Heart left ventricle (tissue), 16 donors: Measurements from ENCODE around the gene RNF212. TPM values are rescaled to one million over a fixed set of nuclear protein-coding genes. Genes with fewer than 3 reads are reported as not detected.

ENCODE experiments used
- ATAC-seq, 4 donors: fragments of 200-7000 bp; cut with Tn5 transposase; one replicate each; pipeline ENCODE4 v1.9.1; 2020 to 2022; ENCODE audit warnings: moderate library complexity in 4 of 4, mild to moderate bottlenecking in 3 of 4, moderate number of reproducible peaks in 1 of 4
- DNase-seq, 5 donors: peaks; one replicate each; pipeline ENCODE4 v3.0.0-alpha.2; 2020
- H3K27ac ChIP-seq, 12 donors: fragments of 200-600 bp; sonication (generic) in 4 of 12; one replicate each; pipeline versions ENCODE4 v1.5.0 to v1.8.0; 2016 to 2022; ENCODE audit warnings: mild to moderate bottlenecking in 2 of 12
- H3K27me3 ChIP-seq, 9 donors: fragments of 200-600 bp; sonication (generic) in 2 of 9; one replicate each; pipeline versions ENCODE4 v1.5.1 to v1.8.0; 2016 to 2022; ENCODE audit warnings: mild to moderate bottlenecking in 3 of 9
- H3K36me3 ChIP-seq, 9 donors: fragments of 200-600 bp; sonication (generic) in 2 of 9; one replicate each; pipeline versions ENCODE4 v1.5.0 to v1.8.0; 2018 to 2022; ENCODE audit warnings: mild to moderate bottlenecking in 2 of 9
- H3K4me1 ChIP-seq, 12 donors: fragments of 200-600 bp; sonication (generic) in 4 of 12; one replicate each; pipeline versions ENCODE4 v1.5.0 to v1.8.0; 2016 to 2022; ENCODE audit warnings: mild to moderate bottlenecking in 3 of 12
- H3K4me3 ChIP-seq, 12 donors: fragments of 200-600 bp; sonication (generic) in 4 of 12; one replicate each; pipeline versions ENCODE4 v1.5.0 to v1.8.0; 2017 to 2022; ENCODE audit warnings: mild to moderate bottlenecking in 9 of 12, moderate library complexity in 4 of 12
- H3K9me3 ChIP-seq, 12 donors: fragments of 200-600 bp; sonication (generic) in 4 of 12; one replicate each; pipeline versions ENCODE4 v1.5.0 to v1.8.0; 2016 to 2022; ENCODE audit warnings: mild to moderate bottlenecking in 1 of 12
- POLR2A ChIP-seq, 2 donors: fragments of 450-650 bp; IDR thresholded peaks; one replicate each; pipeline ENCODE4 v1.6.1; 2017; ENCODE audit warnings: antibody characterized with exemption in 2 of 2, mild to moderate bottlenecking in 2 of 2, moderate library complexity in 2 of 2
- whole genome bisulfite sequencing, 4 donors: extraction: QIAGEN DNeasy Blood & Tissue Kit in 2 of 4; methylation state at CpG; one replicate each; pipeline versions ENCODE4 v1.1.5 to v1.1.7; 2013 to 2018; 5-methylcytosine and 5-hydroxymethylcytosine counted together
- intact Hi-C, 10 donors: fragments of 100-400 bp; cut with DNase I; formaldehyde crosslinking; loops; one replicate each; pipeline versions ENCODE4 v1.11.1 to v1.14.2; 2022
- polyA plus RNA-seq, 2 donors: library from polyadenylated mRNA; stranded (reverse); fragments of 200-250 nt; gene quantifications; one replicate each; pipeline ENCODE4 v1.2.3, GENCODE V29; 2013
- total RNA-seq, 9 donors: library from RNA; depleted of rRNA in 2 of 9; stranded (reverse); fragments of >200 nt in 2 of 9; fragmentation: NEBNext Ultra II Directional in 3 of 9; extraction: Animal tissue kit (Norgen Biotek cat#: 25700) in 3 of 9; gene quantifications; one replicate each; pipeline versions ENCODE4 v1.1.0 to v1.2.4, GENCODE V29; 2016 to 2023
- TF ChIP-seq, protein P1 (sequence below), 12 donors: fragments of 200-600 bp; sonication (generic) in 4 of 12; IDR thresholded peaks; one replicate each; pipeline versions ENCODE4 v1.5.0 to v1.8.0; 2018 to 2022; ENCODE audit warnings: antibody characterized with exemption in 12 of 12, mild to moderate bottlenecking in 5 of 12
- donor health status: ischemic (EF 13 %, LVEDD 7.1; RV severe dilation, severe dysfunction).
- donor health status: healthy with polysubstance abuse.
- donor health status: DM: no; HTN: yes; CAD: no.
- donor health status: DM: no; HTN: no; CAD: no.
- donor health status: ischemic (EF 25% LVEDD 6.9; RV normal size, moderate dysfunction).
- donor health status: ischemic (EF 25% LVEDD 5.7; RV mildly dilated, moderate dysfunction).
- donor health status: healthy.
- donor health status: DM: yes; HTN: yes; CAD: no.
- donor health status: ischemic (EF 35%, LVEDD 5.7; RV mildly dilated, moderate dysfunction).
- donor health status: nonischemic (EF 11% LVEDD 7.7; RV severe dilation, severe dysfunction).
- donor health status: DM: yes; HTN: yes; CAD: no.
- donor health status: PGD.
- donor health status: ischemic (EF 29% LVEDD 5.4; RV normal size, mild dysfunction).
- donor health status: nonischemic (EF 23%, LVEDD 6.1; RV moderate dilation, normal function).

The RNF212 gene
- total and polyA plus RNA-seq, 11 donors = 0.25 to 1.6 (median 0.48) TPM; not detected in 4

DNA sequence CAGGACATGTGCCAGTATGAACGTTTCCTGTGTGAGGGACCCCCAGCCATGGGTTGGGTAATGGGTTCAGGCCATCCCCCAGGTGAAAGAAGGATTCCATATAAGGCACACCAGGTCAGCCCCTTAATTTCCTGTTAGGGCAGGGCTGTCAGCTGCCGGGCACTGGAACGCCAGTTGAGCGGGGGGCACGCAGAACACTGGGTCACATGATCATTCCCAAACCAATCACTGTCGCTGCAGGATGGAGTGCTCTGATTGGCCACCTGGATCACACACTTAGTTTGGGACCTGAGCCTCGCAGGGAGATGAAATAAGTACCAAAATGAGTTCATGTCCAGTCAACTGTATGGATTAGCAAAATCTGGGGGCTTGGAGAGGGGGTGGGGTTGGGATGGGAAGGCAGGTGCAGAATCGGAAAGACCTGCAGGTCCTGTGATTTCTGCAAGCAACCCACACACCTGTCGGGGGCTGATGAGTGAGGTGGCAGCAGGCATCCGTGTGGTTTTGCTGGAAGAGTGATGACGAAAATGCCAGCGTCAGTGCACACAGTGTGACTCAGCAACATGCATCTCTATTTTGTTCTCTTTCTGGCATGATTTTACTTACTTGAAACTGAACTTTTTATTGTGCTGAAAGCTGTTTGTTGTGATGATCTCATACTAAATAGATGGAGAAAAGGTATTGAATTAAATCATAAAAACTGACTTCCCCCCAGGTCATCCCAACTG is 32.2 kb downstream of the RNF212 start:
- H3K27me3 ChIP-seq = peaks cover 0 to 30% (median 7%) of the 10 kb centered on the region in 9 donors
- intact Hi-C loops = no loop called here
- no peak overlapping the region for H3K27ac ChIP-seq
- TF ChIP-seq, protein P1, sequence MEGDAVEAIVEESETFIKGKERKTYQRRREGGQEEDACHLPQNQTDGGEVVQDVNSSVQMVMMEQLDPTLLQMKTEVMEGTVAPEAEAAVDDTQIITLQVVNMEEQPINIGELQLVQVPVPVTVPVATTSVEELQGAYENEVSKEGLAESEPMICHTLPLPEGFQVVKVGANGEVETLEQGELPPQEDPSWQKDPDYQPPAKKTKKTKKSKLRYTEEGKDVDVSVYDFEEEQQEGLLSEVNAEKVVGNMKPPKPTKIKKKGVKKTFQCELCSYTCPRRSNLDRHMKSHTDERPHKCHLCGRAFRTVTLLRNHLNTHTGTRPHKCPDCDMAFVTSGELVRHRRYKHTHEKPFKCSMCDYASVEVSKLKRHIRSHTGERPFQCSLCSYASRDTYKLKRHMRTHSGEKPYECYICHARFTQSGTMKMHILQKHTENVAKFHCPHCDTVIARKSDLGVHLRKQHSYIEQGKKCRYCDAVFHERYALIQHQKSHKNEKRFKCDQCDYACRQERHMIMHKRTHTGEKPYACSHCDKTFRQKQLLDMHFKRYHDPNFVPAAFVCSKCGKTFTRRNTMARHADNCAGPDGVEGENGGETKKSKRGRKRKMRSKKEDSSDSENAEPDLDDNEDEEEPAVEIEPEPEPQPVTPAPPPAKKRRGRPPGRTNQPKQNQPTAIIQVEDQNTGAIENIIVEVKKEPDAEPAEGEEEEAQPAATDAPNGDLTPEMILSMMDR (IDR thresholded peaks at IDR 0.05) = no peak
- no peak for TF ChIP-seq POLR2A (IDR thresholded peaks at IDR 0.05)
- ATAC-seq = no peak
- H3K36me3 ChIP-seq = no peaks in the 10 kb centered on the region
- H3K4me3 ChIP-seq = no peak overlapping the region
- WGBS, 4 donors = 59 to 73% (median 66%) methylated on average over 12 of the region's 12 CpGs
- no peak for DNase-seq
- no peaks in the 10 kb centered on the region for H3K9me3 ChIP-seq
- H3K4me1 ChIP-seq = peaks cover 0 to 19% (median 0%) of the 10 kb centered on the region in 12 donors

DNA sequence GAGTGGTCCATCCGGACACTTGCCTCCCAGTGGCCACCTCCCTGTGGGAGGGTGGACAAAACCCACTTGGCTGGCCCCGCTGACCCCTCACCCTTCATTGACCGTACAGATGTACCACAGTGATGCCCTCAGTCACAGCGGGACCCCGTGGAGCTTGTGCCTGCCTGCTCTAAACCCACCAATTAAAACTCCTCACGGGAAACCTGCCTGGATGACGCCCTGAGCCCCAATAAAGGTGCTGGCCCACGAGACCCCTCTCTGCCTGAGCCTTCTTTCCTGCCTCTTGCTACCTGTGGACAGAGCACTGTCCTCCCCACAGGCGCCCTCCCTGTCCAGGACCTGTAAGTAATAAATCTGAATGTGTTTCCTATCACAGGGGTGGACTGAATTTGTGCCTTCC is 32.9 kb downstream of the RNF212 start:
- H3K4me3 ChIP-seq = no peak overlapping the region
- H3K4me1 ChIP-seq = peaks cover 0 to 19% (median 0%) of the 10 kb centered on the region in 12 donors
- H3K27me3 ChIP-seq = peaks cover 0 to 24% (median 7%) of the 10 kb centered on the region in 9 donors
- H3K36me3 ChIP-seq = no peaks in the 10 kb centered on the region
- TF ChIP-seq POLR2A (IDR thresholded peaks at IDR 0.05) = no peak
- TF ChIP-seq, protein P1 (IDR thresholded peaks at IDR 0.05) = no peak
- WGBS, 4 donors = 83 to 89% (median 86%) methylated on average over 9 of the region's 9 CpGs
- H3K9me3 ChIP-seq = no peaks in the 10 kb centered on the region
- H3K27ac ChIP-seq = no peak overlapping the region
- intact Hi-C loops = no loop called here
- DNase-seq = no peak
- ATAC-seq = no peak

DNA sequence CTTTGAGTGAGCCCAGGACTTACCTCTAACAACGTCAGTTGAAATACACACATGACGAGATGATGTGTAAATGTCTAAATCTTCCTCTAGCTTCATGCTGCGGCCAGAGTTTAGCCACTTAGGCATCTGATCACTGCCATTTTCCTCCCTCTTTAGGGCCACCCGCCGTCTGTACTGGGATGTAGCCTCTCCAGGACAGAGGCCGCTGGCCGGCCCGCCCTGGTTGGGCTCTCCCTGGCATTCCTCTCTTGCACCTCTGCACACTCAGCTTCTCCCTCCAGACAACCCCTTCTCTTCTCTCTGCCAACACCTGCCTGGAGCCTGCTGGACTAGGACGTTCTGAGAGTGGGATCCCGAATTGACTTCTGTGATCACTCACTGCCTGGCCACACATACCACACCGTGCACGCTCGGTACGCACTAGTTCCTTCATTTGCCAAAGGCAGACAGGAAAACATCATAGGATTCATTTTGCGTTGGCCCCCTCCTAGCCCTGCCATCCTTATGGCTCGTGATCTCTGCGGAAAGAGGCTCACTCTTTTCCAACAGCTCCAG is 33.6 kb downstream of the RNF212 start:
- H3K4me3 ChIP-seq = no peak overlapping the region
- WGBS, 4 donors = 83 to 88% (median 85%) methylated on average over 17 of the region's 17 CpGs
- ATAC-seq (no peak), DNase-seq (no peak)
- no peaks in the 10 kb centered on the region for H3K9me3 ChIP-seq
- no peak overlapping the region for H3K27ac ChIP-seq
- TF ChIP-seq POLR2A (IDR thresholded peaks at IDR 0.05) = no peak
- TF ChIP-seq, protein P1 (IDR thresholded peaks at IDR 0.05) = no peak
- peaks cover 0 to 23% (median 7%) of the 10 kb centered on the region in 9 donors for H3K27me3 ChIP-seq
- intact Hi-C loops = no loop called here
- H3K36me3 ChIP-seq = no peaks in the 10 kb centered on the region
- H3K4me1 ChIP-seq = peaks cover 0 to 19% (median 0%) of the 10 kb centered on the region in 12 donors

DNA sequence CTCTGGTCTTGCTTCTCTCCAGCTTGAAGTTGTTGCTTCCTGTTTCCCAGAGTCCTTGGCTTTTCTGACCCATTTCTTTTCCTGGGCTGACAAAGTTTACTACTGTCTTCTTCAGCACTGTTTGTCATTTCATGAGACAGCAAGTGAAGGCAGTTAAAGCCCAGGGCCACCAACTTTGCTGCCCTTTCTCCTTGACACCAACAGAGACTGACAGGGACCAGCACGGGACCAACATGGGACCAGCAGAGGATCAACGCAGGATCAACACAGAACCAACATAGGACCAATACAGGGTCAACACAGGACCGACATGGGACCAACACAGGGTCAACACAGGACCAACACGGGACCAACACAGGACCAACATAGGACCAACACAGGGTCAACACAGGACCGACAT is 34.9 kb downstream of the RNF212 start:
- Histone ChIP-seq H3K4me3 (no peak overlapping the region), H3K4me1 (peaks cover 0 to 19% (median 0%) of the 10 kb centered on the region in 12 donors), H3K9me3 (no peaks in the 10 kb centered on the region), H3K36me3 (no peaks in the 10 kb centered on the region), H3K27me3 (peaks cover 0 to 23% (median 7%) of the 10 kb centered on the region in 9 donors), H3K27ac (no peak overlapping the region)
- ATAC-seq (no peak), DNase-seq (no peak)
- intact Hi-C loops = no loop called here
- TF ChIP-seq POLR2A (IDR thresholded peaks at IDR 0.05) = no peak
- TF ChIP-seq, protein P1 (IDR thresholded peaks at IDR 0.05) = no peak
- 90 to 94% (median 92%) methylated on average over 5 of the region's 5 CpGs for WGBS, 4 donors
